NCI-H1417 treated with DMSO at 0.1 percent for 48 hours (cell line): ENCODE results near the gene ENPP6.

Source experiments
- DNase-seq: peaks from one replicate; lab custom pipeline; 2025; lab: John Stamatoyannopoulos, UW

Gene ENPP6

GRCh38 chr4:184217634-184218033 lies at the start of gene ENPP6:
Gene ENPP6 (minus strand): TSS chr4:184217873. CDS start chr4:184217819, 54 bp downstream.
- DNase-seq = no peak

GRCh38 chr4:184267206-184267608 lies 49.5 kb upstream of the ENPP6 start:
- DNase-seq = no peak

- DNase-seq = no peak
Observed at GRCh38 chr4:184265546-184266351, 48.1 kb upstream of the ENPP6 start.

- peak; percentile 80 for DNase-seq
Observed at GRCh38 chr4:184263910-184264732, 46.4 kb upstream of the ENPP6 start.

- DNase-seq = no peak
Observed at GRCh38 chr4:184263461-184263860, 45.8 kb upstream of the ENPP6 start.

GRCh38 chr4:184262901-184263300 lies 45.2 kb upstream of the ENPP6 start:
- DNase-seq = no peak

- no peak for DNase-seq
Observed at GRCh38 chr4:184261246-184261645, 43.6 kb upstream of the ENPP6 start.

- DNase-seq = no peak
Observed at GRCh38 chr4:184259866-184260265, 42.2 kb upstream of the ENPP6 start.

GRCh38 chr4:184259081-184259480 lies 41.4 kb upstream of the ENPP6 start:
- DNase-seq = no peak

- DNase-seq = no peak
Observed at GRCh38 chr4:184255871-184256642, 38.4 kb upstream of the ENPP6 start.

GRCh38 chr4:184255361-184255760 lies 37.7 kb upstream of the ENPP6 start:
- DNase-seq = no peak

GRCh38 chr4:184253072-184253420 lies 35.4 kb upstream of the ENPP6 start:
- DNase-seq = no peak

- no peak for DNase-seq
Observed at GRCh38 chr4:184252136-184253071, 34.7 kb upstream of the ENPP6 start.

GRCh38 chr4:184251670-184251980 lies 34.0 kb upstream of the ENPP6 start:
- no peak for DNase-seq

- no peak for DNase-seq
Observed at GRCh38 chr4:184250795-184251669, 33.4 kb upstream of the ENPP6 start.

- DNase-seq = no peak
Observed at GRCh38 chr4:184248216-184248615, 30.5 kb upstream of the ENPP6 start.

GRCh38 chr4:184247421-184247820 lies 29.7 kb upstream of the ENPP6 start:
- DNase-seq = no peak

- no peak for DNase-seq
Observed at GRCh38 chr4:184246426-184246825, 28.8 kb upstream of the ENPP6 start.

GRCh38 chr4:184238072-184238745 lies 20.5 kb upstream of the ENPP6 start:
- no peak for DNase-seq

- DNase-seq = no peak
Observed at GRCh38 chr4:184237612-184238011, 19.9 kb upstream of the ENPP6 start.
